Stimulated activated naive CD8-positive, alpha-beta T cell treated with anti-CD3 and anti-CD28 coated beads, Interleukin-15, amount 100 ng/mL, for 72 hours (primary cell): ENCODE data around the gene TNFSF13.
A peak's percentile ranks its signal among the peaks of the same experiment; 100 is the strongest.
"Not testable (repeated sequence)": the region's sequence is repeated elsewhere in the genome, so short reads cannot be mapped to it uniquely, and the experiment has no call there.

Experiments used
- ATAC-seq: fragments of 150-1000 bp; cut with Tn5 transposase; 2 replicates; pipeline ENCODE4 v1.10.0; 2021; ENCODE audit warnings: mild to moderate bottlenecking, moderate library complexity
- DNase-seq, 2 donors: peaks; one replicate each; pipeline ENCODE4 v3.0.0; 2021 to 2022
- H3K27ac Mint-ChIP-seq, 2 donors: one replicate each; pipeline ENCODE4 v1.8.0; 2022; ENCODE audit warnings: mild to moderate bottlenecking in 2 of 2, mixed read lengths in 2 of 2, moderate library complexity in 2 of 2
- H3K27me3 Mint-ChIP-seq: one replicate; pipeline ENCODE4 v1.8.0; 2022; ENCODE audit warnings: mixed read lengths
- H3K4me1 Mint-ChIP-seq: one replicate; pipeline ENCODE4 v1.8.0; 2022; ENCODE audit warnings: mild to moderate bottlenecking, mixed read lengths
- H3K4me3 Mint-ChIP-seq, 2 donors: one replicate each; pipeline ENCODE4 v1.8.0; 2022; ENCODE audit warnings: mild to moderate bottlenecking in 2 of 2, mixed read lengths in 2 of 2, moderate library complexity in 1 of 2
- H3K9me3 Mint-ChIP-seq, 2 donors: one replicate each; pipeline ENCODE4 v1.8.0; 2022; ENCODE audit warnings: mixed read lengths in 2 of 2

Gene TNFSF13

DNA sequence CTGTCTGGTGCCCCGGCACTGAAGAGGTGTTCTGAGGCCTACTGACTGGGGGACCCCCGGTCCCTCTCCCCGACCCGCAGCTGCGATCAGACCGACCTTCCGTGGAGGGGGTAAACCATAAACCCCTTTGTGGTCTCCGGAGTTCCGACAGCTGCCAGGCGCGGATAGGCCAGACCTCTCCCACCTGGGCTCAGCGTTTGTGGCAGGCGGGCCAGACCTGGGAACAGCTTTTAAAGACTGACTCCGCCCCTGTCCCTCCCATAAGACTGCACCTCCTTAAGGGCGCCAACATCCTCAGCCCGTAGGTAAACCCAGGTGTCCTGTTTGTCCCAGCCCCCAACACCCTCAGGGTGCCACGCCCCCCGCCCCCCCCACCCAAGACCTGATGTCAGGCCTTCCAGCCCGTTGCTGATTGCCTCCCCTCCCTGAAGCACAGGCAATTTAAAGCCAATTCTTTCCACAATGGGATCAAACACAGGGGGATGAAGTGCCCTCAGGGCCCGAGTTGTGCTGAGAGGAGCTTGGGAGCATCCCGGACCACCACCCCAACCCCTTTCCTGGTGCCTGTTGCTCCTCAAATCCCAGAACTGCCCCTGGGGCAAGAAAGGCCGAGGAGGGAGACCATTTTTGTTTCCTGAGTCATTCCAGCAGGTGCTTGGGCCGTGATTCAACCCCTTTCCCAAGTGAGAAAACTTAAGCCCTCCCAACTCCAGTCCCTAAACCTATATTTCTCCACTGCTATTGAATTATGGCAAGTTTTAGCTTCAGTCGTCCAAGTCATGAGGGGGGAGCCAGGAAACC, 31.5 kb downstream of the TNFSF13 start, which contains the start of gene SOX15:
Gene SOX15, minus strand, starts transcription at position 204 of the 801 bp plus-strand sequence. CDS start 418 bp downstream, outside the sequence.
- no peak within 1 kb of the TSS for H3K4me3 Mint-ChIP-seq
- H3K27me3 Mint-ChIP-seq: no peaks in the 10 kb centered on the region
- H3K27ac Mint-ChIP-seq: peak within 1 kb of the TSS; percentile 42 to 88
- peaks cover 29% of the 10 kb centered on the region for H3K4me1 Mint-ChIP-seq
- ATAC-seq (no peak), DNase-seq (no peak)
- H3K9me3 Mint-ChIP-seq: no peaks in the 10 kb centered on the region

DNA sequence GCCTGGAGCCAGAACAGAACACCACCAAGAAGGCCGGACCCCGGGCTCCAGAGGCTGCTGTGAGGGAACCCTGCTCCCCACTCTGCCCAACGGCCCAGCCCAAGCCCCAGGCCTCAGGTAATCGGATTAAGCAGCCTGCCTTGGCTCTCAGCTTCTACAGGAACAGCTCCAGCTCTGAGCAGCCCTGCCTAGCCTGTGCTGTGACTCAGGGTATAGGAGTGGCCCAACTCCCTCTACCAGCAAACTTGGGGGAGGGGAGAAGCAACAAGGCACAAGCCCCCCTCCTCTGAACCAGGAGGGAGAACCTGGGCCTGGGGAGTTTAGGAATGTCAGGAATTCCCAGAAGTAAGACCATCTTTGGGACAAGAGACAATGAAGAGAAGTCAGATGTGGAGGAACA, 32.2 kb downstream of the TNFSF13 start:
- Mint-ChIP-seq H3K27me3 (no peaks in the 10 kb centered on the region), H3K4me3 (no peak overlapping the region), H3K4me1 (peaks cover 22% of the 10 kb centered on the region), H3K9me3 (no peaks in the 10 kb centered on the region), H3K27ac (peak overlapping the region in 1 of 2 donors; percentile 88)
- DNase-seq (no peak), ATAC-seq (peak; percentile 24)

DNA sequence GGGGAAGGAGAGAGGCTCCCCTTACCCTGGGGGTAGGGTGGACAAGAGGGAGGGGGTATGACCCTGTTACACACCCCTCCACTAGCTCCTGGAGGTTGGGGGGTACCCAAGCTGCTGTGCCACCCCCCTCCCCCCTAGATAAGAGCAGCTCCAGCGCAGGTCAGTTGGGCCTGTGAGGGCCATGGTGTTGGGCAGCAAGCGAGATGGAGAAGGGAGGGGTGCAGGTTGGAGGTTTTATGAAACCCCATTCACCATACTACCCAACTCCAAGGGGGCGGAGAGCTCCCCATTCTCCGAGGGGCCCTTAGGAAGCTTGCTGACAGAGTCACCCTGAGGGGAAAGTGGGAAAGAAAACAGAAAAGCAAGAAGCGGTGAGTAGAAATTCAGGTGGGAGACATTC, 33.0 kb downstream of the TNFSF13 start:
- no peaks in the 10 kb centered on the region for H3K9me3 Mint-ChIP-seq
- H3K27ac Mint-ChIP-seq: peak overlapping the region in 1 of 2 donors; percentile 65
- peaks cover 19% of the 10 kb centered on the region for H3K4me1 Mint-ChIP-seq
- H3K4me3 Mint-ChIP-seq: no peak overlapping the region
- DNase-seq (peak in 1 of 2 donors; percentile 7), ATAC-seq (no peak)
- H3K27me3 Mint-ChIP-seq: no peaks in the 10 kb centered on the region

DNA sequence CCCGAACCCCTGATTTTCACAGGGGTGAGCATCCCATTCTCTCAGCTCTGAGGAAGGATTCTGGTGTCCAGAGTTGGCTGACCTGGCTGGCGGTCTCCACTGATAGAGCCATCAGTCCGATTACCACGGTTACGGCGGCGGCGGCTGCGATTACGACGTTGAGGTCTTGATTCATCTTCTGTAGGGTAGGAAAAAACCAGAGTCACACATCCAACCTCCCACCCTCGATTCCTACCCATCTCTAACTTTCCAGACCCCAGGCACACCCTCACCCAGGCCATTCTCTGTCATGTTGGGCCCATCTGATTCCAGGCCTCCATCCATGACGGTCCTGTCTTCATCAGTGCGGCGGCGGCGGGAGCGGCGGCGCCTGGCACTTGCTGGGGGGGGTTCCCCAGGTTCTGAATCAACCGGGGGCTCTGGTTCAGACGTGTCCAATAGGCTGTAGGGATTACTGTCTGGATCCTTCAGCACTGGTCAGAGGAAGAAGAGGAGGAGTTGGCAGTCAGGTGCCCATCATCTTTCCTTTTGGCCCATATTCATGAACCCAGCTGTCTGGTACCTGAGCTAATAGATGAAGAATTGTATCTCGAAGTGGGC, 34.0 kb downstream of the TNFSF13 start:
- no peak for ATAC-seq

DNA sequence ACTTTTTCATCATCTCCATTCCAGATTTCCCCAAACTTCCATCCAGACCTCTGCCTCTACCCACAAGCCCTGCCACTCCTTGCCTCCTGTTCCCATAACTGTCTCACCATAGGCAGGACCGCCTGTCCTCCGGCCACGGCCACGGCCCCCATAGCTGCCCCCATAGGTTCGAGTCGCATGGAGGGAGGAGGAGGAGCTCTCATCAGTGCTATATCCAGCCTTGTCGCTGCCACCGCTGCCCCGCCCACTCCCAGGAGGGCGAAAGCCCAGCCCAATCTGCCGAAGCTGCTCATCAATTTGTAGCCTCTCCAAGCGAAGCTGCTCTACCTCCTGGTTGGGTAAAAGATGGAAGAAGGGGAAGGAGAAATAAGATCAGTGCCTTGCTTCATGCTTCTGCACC, 34.7 kb downstream of the TNFSF13 start:
- no peak overlapping the region for H3K4me3 Mint-ChIP-seq
- DNase-seq: peak in 1 of 2 donors; percentile 9
- peaks cover 6% of the 10 kb centered on the region for H3K4me1 Mint-ChIP-seq
- ATAC-seq: no peak
- H3K27ac Mint-ChIP-seq: peak overlapping the region in 1 of 2 donors; percentile 15
- H3K9me3 Mint-ChIP-seq: no peaks in the 10 kb centered on the region
- H3K27me3 Mint-ChIP-seq: no peaks in the 10 kb centered on the region

More for the DNA sequence above, 34.0 kb downstream of the TNFSF13 start:
- no peaks in the 10 kb centered on the region for H3K9me3 Mint-ChIP-seq
- no peak for DNase-seq
- H3K4me1 Mint-ChIP-seq: peaks cover 13% of the 10 kb centered on the region
- no peaks in the 10 kb centered on the region for H3K27me3 Mint-ChIP-seq
- H3K4me3 Mint-ChIP-seq: no peak overlapping the region
- H3K27ac Mint-ChIP-seq: no peak overlapping the region

DNA sequence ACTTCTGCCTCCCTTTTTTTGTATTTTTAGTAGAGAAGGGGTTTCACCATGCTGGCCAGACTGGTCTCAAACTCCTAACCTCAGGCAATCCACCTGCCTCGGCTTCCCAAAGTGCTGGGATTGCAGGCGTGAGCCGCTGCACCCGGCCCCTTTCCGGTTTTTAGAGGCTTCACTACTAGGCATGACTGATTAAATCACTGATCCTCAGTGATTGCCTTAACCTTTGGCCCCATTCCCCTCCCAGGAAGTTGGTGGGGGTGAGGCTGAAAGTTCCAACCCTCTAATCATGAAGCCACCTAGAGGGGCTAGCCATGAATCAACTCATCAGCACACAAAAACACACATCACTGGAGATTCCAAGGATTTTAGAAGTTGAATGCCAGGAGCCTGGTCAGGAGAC, 39.0 kb downstream of the TNFSF13 start:
- not testable (repeated sequence) for H3K4me1 Mint-ChIP-seq, H3K27me3 Mint-ChIP-seq, DNase-seq, ATAC-seq, H3K9me3 Mint-ChIP-seq, H3K27ac Mint-ChIP-seq, H3K4me3 Mint-ChIP-seq

DNA sequence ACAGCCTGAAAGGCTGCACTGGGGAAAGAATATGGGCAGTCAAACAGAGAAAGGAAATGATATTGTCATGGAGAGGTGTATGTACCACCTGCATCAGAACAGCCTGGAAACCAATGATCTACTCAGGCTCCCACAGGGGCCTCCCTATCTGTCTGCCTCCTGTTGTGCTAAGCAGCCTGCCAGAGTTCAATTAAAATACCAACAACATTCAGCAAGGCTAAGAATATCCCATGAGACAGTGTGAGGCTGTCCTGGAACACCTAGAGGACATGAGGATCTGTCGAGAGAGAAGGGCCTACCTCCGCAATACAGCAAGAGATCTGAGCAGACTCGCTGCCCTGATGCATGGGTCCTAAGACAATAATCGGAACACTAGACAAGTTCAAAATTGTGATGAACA, 47.7 kb downstream of the TNFSF13 start:
- Mint-ChIP-seq H3K4me1 (peaks cover 20% of the 10 kb centered on the region), H3K27me3 (no peaks in the 10 kb centered on the region), H3K27ac (peak overlapping the region in 1 of 2 donors; percentile 15), H3K9me3 (no peaks in the 10 kb centered on the region), H3K4me3 (no peak overlapping the region)
- no peak for ATAC-seq
- no peak for DNase-seq

DNA sequence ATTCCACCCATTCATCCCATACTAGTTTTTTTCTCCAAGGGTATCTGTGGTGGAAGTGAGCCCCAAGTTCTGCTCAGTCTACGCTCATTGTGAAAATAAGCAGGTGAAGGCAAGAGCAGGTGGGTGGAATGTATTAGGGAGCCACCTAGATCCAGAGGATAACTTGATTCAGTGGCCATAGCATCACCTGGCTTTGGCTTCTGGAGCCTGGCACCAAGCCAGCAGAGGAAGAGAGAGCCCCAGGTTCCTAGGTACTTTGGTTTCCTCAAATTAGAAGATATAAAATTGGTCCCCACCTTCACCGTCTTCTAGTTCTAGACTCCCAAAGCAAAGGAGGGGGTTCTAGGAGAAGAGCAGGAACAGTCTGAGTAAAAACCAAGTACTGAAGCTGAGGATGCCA, 52.1 kb downstream of the TNFSF13 start:
- Mint-ChIP-seq H3K4me1 (peaks cover 47% of the 10 kb centered on the region), H3K9me3 (no peaks in the 10 kb centered on the region), H3K4me3 (no peak overlapping the region), H3K27me3 (no peaks in the 10 kb centered on the region), H3K27ac (peak overlapping the region in 1 of 2 donors; percentile 4)
- no peak for ATAC-seq
- no peak for DNase-seq
